ENCODE data around the gene PARP3. TPM values are rescaled to one million over a fixed set of nuclear protein-coding genes. Genes with fewer than 3 reads are reported as not detected.

PARP3 gene
- total RNA-seq, 2 donors from 2014 or later, result 10.9 to 21.4 TPM

- Histone ChIP-seq H3K27ac (peak within 1 kb of the TSS; percentile 96), H3K4me1 (ENCODE audit: control insufficient read depth in 1 of 2, low read depth in 2 of 2) (peaks cover 5 to 25% of the 10 kb centered on the region in 2 donors)
- ATAC-seq (ENCODE audit: insufficient number of reproducible peaks, low FRiP score, low read depth), result peak; percentile 18
Measured at GRCh38 chr3:51974963-51975851, 33.0 kb downstream of the PARP3 start, which contains the start of gene ABHD14A. Gene ABHD14A, plus strand, starts transcription at chr3:51975064. Its CDS starts 72 bp downstream, at chr3:51975136.

GRCh38 chr3:51975852-51976549 lies 33.8 kb downstream of the PARP3 start:
- no peak for TF ChIP-seq CTCF (IDR thresholded peaks at IDR 0.05)
- Histone ChIP-seq H3K27ac (peak overlapping the region; percentile 96), H3K9me3 (no peaks in the 10 kb centered on the region), H3K27me3 (replicated peaks; ENCODE audit: insufficient read depth) (no peaks in the 10 kb centered on the region), H3K4me1 (ENCODE audit: control insufficient read depth in 1 of 2, low read depth in 2 of 2) (peaks cover 5 to 25% of the 10 kb centered on the region in 2 donors), H3K36me3 (no peaks in the 10 kb centered on the region), H3K4me3 (peak overlapping the region; percentile 92)
- DNase-seq (ENCODE audit: low spot score) (peak; percentile 45), ATAC-seq (ENCODE audit: insufficient number of reproducible peaks, low FRiP score, low read depth) (no peak)

More at GRCh38 chr3:51974963-51975851, 33.0 kb downstream of the PARP3 start, which contains the start of gene ABHD14A:
- Histone ChIP-seq H3K9me3 (no peaks in the 10 kb centered on the region), H3K4me3 (peak within 1 kb of the TSS; percentile 92), H3K36me3 (no peaks in the 10 kb centered on the region), H3K27me3 (replicated peaks; ENCODE audit: insufficient read depth) (no peaks in the 10 kb centered on the region)
- TF ChIP-seq CTCF (IDR thresholded peaks at IDR 0.05), result no peak
- no peak for DNase-seq (ENCODE audit: low spot score)

- DNase-seq (ENCODE audit: low spot score) (no peak), ATAC-seq (ENCODE audit: insufficient number of reproducible peaks, low FRiP score, low read depth) (no peak)
- H3K4me3 ChIP-seq, result no peak overlapping the region
Measured at GRCh38 chr3:51977446-51978142, 35.4 kb downstream of the PARP3 start.

GRCh38 chr3:51978143-51978502 lies 36.0 kb downstream of the PARP3 start:
- Histone ChIP-seq H3K9me3 (no peaks in the 10 kb centered on the region), H3K27me3 (replicated peaks; ENCODE audit: insufficient read depth) (no peaks in the 10 kb centered on the region), H3K4me1 (ENCODE audit: control insufficient read depth in 1 of 2, low read depth in 2 of 2) (peaks cover 14 to 32% of the 10 kb centered on the region in 2 donors), H3K4me3 (no peak overlapping the region), H3K27ac (no peak overlapping the region), H3K36me3 (no peaks in the 10 kb centered on the region)
- no peak for ATAC-seq (ENCODE audit: insufficient number of reproducible peaks, low FRiP score, low read depth)
- DNase-seq (ENCODE audit: low spot score), result no peak
- TF ChIP-seq CTCF (IDR thresholded peaks at IDR 0.05), result no peak

More at GRCh38 chr3:51977446-51978142, 35.4 kb downstream of the PARP3 start:
- Histone ChIP-seq H3K36me3 (no peaks in the 10 kb centered on the region), H3K4me1 (ENCODE audit: control insufficient read depth in 1 of 2, low read depth in 2 of 2) (peaks cover 13 to 33% of the 10 kb centered on the region in 2 donors), H3K27ac (no peak overlapping the region), H3K27me3 (replicated peaks; ENCODE audit: insufficient read depth) (no peaks in the 10 kb centered on the region), H3K9me3 (no peaks in the 10 kb centered on the region)
- TF ChIP-seq CTCF (IDR thresholded peaks at IDR 0.05), result no peak
